SK-N-SH (cell line): ENCODE measurements around the gene LCN6. TPM values are rescaled to one million over a fixed set of nuclear protein-coding genes. Genes with fewer than 3 reads are reported as not detected.

Source experiments
- CTCF ChIA-PET: fragments of 300-600, 350-600 bp; formaldehyde crosslinking; extraction: SDS; loops from one replicate; lab custom pipeline; 2021; lab: Yijun Ruan, JAX
- POLR2A ChIA-PET: fragments of 350-600 bp; sonication (Branson Sonifier 250); formaldehyde crosslinking; extraction: SDS; loops from one replicate; lab custom pipeline; 2020; ENCODE audit warnings: antibody characterized with exemption, inconsistent platforms; lab: Yijun Ruan, JAX
- DNase-seq: peaks from one replicate; pipeline ENCODE4 v3.0.0; 2012
- H2AFZ ChIP-seq: fragments of 200-600 bp; sonication (generic); 2 replicates; pipeline ENCODE4 v1.8.1; 2016; ENCODE audit warnings: antibody characterized with exemption, mild to moderate bottlenecking, low read depth
- H3F3A ChIP-seq: fragments of 200-600 bp; sonication (generic); replicated peaks from 2 replicates; pipeline ENCODE3; 2016; ENCODE audit warnings: antibody characterized with exemption, mild to moderate bottlenecking; ENCODE audit not compliant: insufficient read depth
- H3K27ac ChIP-seq, 2 experiments: fragments of 200-500 bp in 1 of 2; fragments of 200-600 bp in 1 of 2; sonication (Bioruptor generic) in 1 of 2; sonication (generic), shearing (Covaris generic) in 1 of 2; 2 replicates each; pipeline versions ENCODE4 v1.5.1 to v1.6.1; 2014 to 2016; ENCODE audit warnings: low read depth in 2 of 2, inconsistent platforms in 1 of 2, low read length in 1 of 2, mild to moderate bottlenecking in 1 of 2, mixed read lengths in 1 of 2
- H3K27me3 ChIP-seq: fragments of 200-600 bp; sonication (generic), shearing (Covaris generic); 2 replicates; pipeline ENCODE4 v1.6.1; 2016; ENCODE audit warnings: mixed run types; ENCODE audit not compliant: insufficient read depth
- H3K36me3 ChIP-seq, 2 experiments: fragments of 200-500 bp in 1 of 2; fragments of 200-600 bp in 1 of 2; sonication (Bioruptor generic) in 1 of 2; sonication (generic) in 1 of 2; replicated peaks in 1 of 2; 2 replicates each; pipeline versions ENCODE3 to v1.5.1; 2014 to 2016; ENCODE audit warnings: low read length in 1 of 2, mild to moderate bottlenecking in 1 of 2; ENCODE audit not compliant: insufficient read depth in 2 of 2, control insufficient read depth in 1 of 2
- H3K4me1 ChIP-seq, 2 experiments: fragments of 200-500 bp in 1 of 2; fragments of 200-600 bp in 1 of 2; sonication (Bioruptor generic) in 1 of 2; sonication (generic), shearing (Covaris generic) in 1 of 2; 2 replicates each; pipeline versions ENCODE4 v1.5.1 to v1.6.1; 2014 to 2016; ENCODE audit warnings: low read depth in 1 of 2, low read length in 1 of 2, mixed run types in 1 of 2; ENCODE audit not compliant: insufficient read depth in 2 of 2, control insufficient read depth in 1 of 2
- H3K4me2 ChIP-seq: fragments of 200-600 bp; sonication (generic), shearing (Covaris generic); 2 replicates; pipeline ENCODE4 v1.6.1; 2017; ENCODE audit warnings: mixed run types
- H3K4me3 ChIP-seq, 2 experiments: fragments of 200-500 bp in 1 of 2; fragments of 200-600 bp in 1 of 2; sonication (Bioruptor generic) in 1 of 2; sonication (generic), shearing (Covaris generic) in 1 of 2; 2 replicates each; pipeline versions ENCODE4 v1.5.1 to v1.8.1; 2014 to 2016; ENCODE audit warnings: low read depth in 2 of 2, inconsistent platforms in 1 of 2, low read length in 1 of 2, mild to moderate bottlenecking in 1 of 2, mixed read lengths in 1 of 2, moderate library complexity in 1 of 2
- H3K79me2 ChIP-seq: fragments of 200-600 bp; sonication (generic); 2 replicates; pipeline ENCODE4 v1.8.1; 2017; ENCODE audit warnings: mild to moderate bottlenecking; ENCODE audit not compliant: insufficient read depth
- H3K9ac ChIP-seq: fragments of 200-600 bp; sonication (generic); 2 replicates; pipeline ENCODE4 v1.6.1; 2017; ENCODE audit warnings: mixed run types
- H3K9me2 ChIP-seq: fragments of 200-600 bp; sonication (generic); 2 replicates; pipeline ENCODE4 v1.6.1; 2017; ENCODE audit warnings: mixed run types
- H3K9me3 ChIP-seq: fragments of 200-600 bp; sonication (generic); 2 replicates; pipeline ENCODE4 v1.6.1; 2017; ENCODE audit warnings: mixed run types, mild to moderate bottlenecking, moderate library complexity
- H4K20me1 ChIP-seq: fragments of 200-600 bp; sonication (generic); 2 replicates; pipeline ENCODE4 v1.6.1; 2017; ENCODE audit warnings: mild to moderate bottlenecking, mixed run types; ENCODE audit not compliant: insufficient read depth
- ELF1 ChIP-seq: IDR thresholded peaks from 2 replicates; pipeline ENCODE4 v1.4.0; 2012
- EP300 ChIP-seq, 2 experiments: IDR thresholded peaks; 2 replicates each; pipeline versions ENCODE4 v1.4.0 to v1.6.1; 2012; ENCODE audit warnings: borderline replicate concordance in 1 of 2, low read depth in 1 of 2, low read length in 1 of 2
- EZH2phosphoT487 ChIP-seq: fragments of 200-600 bp; sonication (generic); IDR thresholded peaks from 2 replicates; pipeline ENCODE4 v1.6.1; 2017; ENCODE audit warnings: low read depth, mixed run types, mild to moderate bottlenecking, antibody characterized with exemption, moderate library complexity, borderline replicate concordance
- FOSL2 ChIP-seq: IDR thresholded peaks from 2 replicates; pipeline ENCODE4 v1.4.0; 2012; ENCODE audit warnings: low read depth, mild to moderate bottlenecking, moderate library complexity, borderline replicate concordance
- FOXJ3 ChIP-seq: sonication (generic); formaldehyde crosslinking; IDR thresholded peaks from 2 replicates; pipeline ENCODE4 v1.5.1; 2020; ENCODE audit warnings: mild to moderate bottlenecking, missing genetic modification reagents
- GABPA ChIP-seq: IDR thresholded peaks from 2 replicates; pipeline ENCODE4 v1.4.0; 2012; ENCODE audit warnings: low read depth, mild to moderate bottlenecking
- JUND ChIP-seq: IDR thresholded peaks from 2 replicates; pipeline ENCODE4 v1.4.0; 2012
- MEF2A ChIP-seq: IDR thresholded peaks from 2 replicates; pipeline ENCODE4 v1.4.0; 2012; ENCODE audit warnings: low read depth, borderline replicate concordance
- MXI1 ChIP-seq: IDR thresholded peaks from 2 replicates; pipeline ENCODE4 v1.6.1; 2012; ENCODE audit warnings: mild to moderate bottlenecking, low read depth, low read length, improper control_type of control experiment
- NFIC ChIP-seq: IDR thresholded peaks from 2 replicates; pipeline ENCODE4 v1.4.0; 2012; ENCODE audit warnings: borderline replicate concordance
- NRF1 ChIP-seq: IDR thresholded peaks from 2 replicates; pipeline ENCODE4 v1.6.1; 2012; ENCODE audit warnings: low read depth, mild to moderate bottlenecking, low read length
- POLR2AphosphoS5 ChIP-seq: IDR thresholded peaks from 2 replicates; pipeline ENCODE4 v1.6.1; 2012; ENCODE audit warnings: low read depth, low read length
- RAD21 ChIP-seq: IDR thresholded peaks from 2 replicates; pipeline ENCODE4 v1.6.1; 2012; ENCODE audit warnings: mild to moderate bottlenecking, low read length
- REST ChIP-seq: IDR thresholded peaks from 2 replicates; pipeline ENCODE4 v1.6.1; 2012; ENCODE audit warnings: mild to moderate bottlenecking, low read depth, low read length, moderate library complexity
- RFX5 ChIP-seq: IDR thresholded peaks from 2 replicates; pipeline ENCODE4 v1.6.1; 2012; ENCODE audit warnings: mild to moderate bottlenecking, improper control_type of control experiment, low read length
- SIN3A ChIP-seq: IDR thresholded peaks from 2 replicates; pipeline ENCODE4 v1.6.1; 2012; ENCODE audit warnings: low read depth, mild to moderate bottlenecking, low read length, moderate library complexity, borderline replicate concordance
- SMC3 ChIP-seq: IDR thresholded peaks from 2 replicates; pipeline ENCODE4 v1.6.1; 2012; ENCODE audit warnings: low read depth, low read length, improper control_type of control experiment
- YY1 ChIP-seq: IDR thresholded peaks from 2 replicates; pipeline ENCODE4 v1.4.0; 2012; ENCODE audit warnings: low read depth, mild to moderate bottlenecking
- ZBTB33 ChIP-seq: IDR thresholded peaks from 2 replicates; pipeline ENCODE4 v1.4.0; 2012; ENCODE audit warnings: low read depth, borderline replicate concordance
- WGBS: methylation state at CpG from one replicate; pipeline ENCODE4 v1.1.6; 2017; ENCODE audit warnings: low lambda C conversion rate; 5-methylcytosine and 5-hydroxymethylcytosine counted together
- polyA plus RNA-seq, 3 experiments: library from polyadenylated mRNA; depleted of rRNA; stranded (reverse); fragments of >200 nt; gene quantifications; 2 replicates each; pipeline ENCODE4 v1.2.3, GENCODE V29; 2012

LCN6 gene
- polyA plus RNA-seq, 1 of the 3 experiments (the other 2 are of a cell fraction) = not detected

GRCh38 chr9:136754059-136754572, 5.8 kb upstream of the LCN6 start:
- Histone ChIP-seq H2AFZ (no peak overlapping the region), H3K27ac (no peak overlapping the region), H3K9ac (no peak overlapping the region), H3K27me3 (no peaks in the 10 kb centered on the region), H3K9me3 (no peaks in the 10 kb centered on the region), H3K4me3 (no peak overlapping the region), H4K20me1 (no peaks in the 10 kb centered on the region), H3F3A (peaks cover 3% of the 10 kb centered on the region), H3K4me1 (peaks cover 0 to 5% of the 10 kb centered on the region in 2 experiments; a peak in 1 of 4 replicates), H3K9me2 (no peaks in the 10 kb centered on the region), H3K36me3 (no peaks in the 10 kb centered on the region), H3K79me2 (no peaks in the 10 kb centered on the region), H3K4me2 (no peak overlapping the region)
- ChIA-PET CTCF (interaction anchor here (1.3 kb wide), 1 partner anchor 12 kb away, joined by 6 read pairs; no protein-coding TSS in a partner anchor), POLR2A (no interaction called here)
- no CpG with 5 or more reads among the region's 17 CpGs for WGBS
- no peak for DNase-seq
- no peak for TF ChIP-seq FOSL2
- TF ChIP-seq FOXJ3 (CRISPR knock-in tag) = no peak
- no peak for TF ChIP-seq SIN3A
- no peak for TF ChIP-seq POLR2AphosphoS5
- no peak for TF ChIP-seq JUND
- no peak for TF ChIP-seq REST
- TF ChIP-seq MXI1 = no peak
- TF ChIP-seq RAD21 = no peak
- no peak for TF ChIP-seq NRF1

- H3K79me2 ChIP-seq = no peaks in the 10 kb centered on the region
- TF ChIP-seq POLR2AphosphoS5 (no peak), GABPA (no peak), EZH2phosphoT487 (no peak), RFX5 (no peak), MXI1 (no peak), MEF2A (no peak), NFIC (no peak), ZBTB33 (no peak), ELF1 (no peak), EP300 (IDR thresholded peaks at IDR 0.05; ENCODE audit: borderline replicate concordance in 1 of 2, low read depth in 1 of 2, low read length in 1 of 2) (no peak), YY1 (no peak), SMC3 (no peak)
- TF ChIP-seq, all 33 proteins: peak for 0
- Histone ChIP-seq H3K4me2 (no peak overlapping the region), H2AFZ (no peak overlapping the region), H3K9me3 (no peaks in the 10 kb centered on the region), H3K4me1 (peaks cover 0 to 5% of the 10 kb centered on the region in 2 experiments; a peak in 1 of 4 replicates), H3K27ac (no peak overlapping the region), H3K4me3 (no peak overlapping the region), H3K9me2 (no peaks in the 10 kb centered on the region), H4K20me1 (no peaks in the 10 kb centered on the region), H3K36me3 (no peaks in the 10 kb centered on the region), H3K27me3 (no peaks in the 10 kb centered on the region), H3K9ac (no peak overlapping the region), H3F3A (peaks cover 3% of the 10 kb centered on the region)
- ChIA-PET CTCF (no interaction called here), POLR2A (no interaction called here)
- no peak for DNase-seq
- 58% methylated on average over 16 of the region's 31 CpGs for WGBS
Observed at GRCh38 chr9:136753371-136754058, 5.2 kb upstream of the LCN6 start.
